Kidney epithelial cell (primary cell): Measurements from ENCODE around the gene LPIN1. TPM values are rescaled to one million over a fixed set of nuclear protein-coding genes. Genes with fewer than 3 reads are reported as not detected.
"Not testable (repeated sequence)": the region's sequence is repeated elsewhere in the genome, so short reads cannot be mapped to it uniquely, and the experiment has no call there.

Experiments
- DNase-seq: peaks from one replicate; pipeline ENCODE4 v3.0.0-alpha.2; 2010; ENCODE audit warnings: low read depth
- H3K27me3 ChIP-seq: 2 replicates; pipeline ENCODE4 v1.6.0; 2011; ENCODE audit warnings: low read length; ENCODE audit not compliant: control insufficient read depth, insufficient read depth
- H3K36me3 ChIP-seq: 2 replicates; pipeline ENCODE4 v1.5.1; 2011; ENCODE audit warnings: low read length; ENCODE audit not compliant: control insufficient read depth, insufficient read depth
- H3K4me3 ChIP-seq: 2 replicates; pipeline ENCODE4 v1.5.1; 2011; ENCODE audit warnings: low read depth, mild to moderate bottlenecking, control low read depth, low read length
- CTCF ChIP-seq: IDR thresholded peaks from 2 replicates; pipeline ENCODE4 v1.5.1; 2011; ENCODE audit warnings: mild to moderate bottlenecking, moderate library complexity, low read length, control low read depth, inconsistent platforms; ENCODE audit not compliant: insufficient read depth, poor library complexity, severe bottlenecking
- total RNA-seq: library from RNA; depleted of rRNA; stranded (reverse); fragments of >200 nt; gene quantifications from 2 replicates; pipeline ENCODE4 v1.2.3, GENCODE V29; 2015

Gene LPIN1
- total RNA-seq, 1 donor from 2014 or later: 23.6 TPM

DNA sequence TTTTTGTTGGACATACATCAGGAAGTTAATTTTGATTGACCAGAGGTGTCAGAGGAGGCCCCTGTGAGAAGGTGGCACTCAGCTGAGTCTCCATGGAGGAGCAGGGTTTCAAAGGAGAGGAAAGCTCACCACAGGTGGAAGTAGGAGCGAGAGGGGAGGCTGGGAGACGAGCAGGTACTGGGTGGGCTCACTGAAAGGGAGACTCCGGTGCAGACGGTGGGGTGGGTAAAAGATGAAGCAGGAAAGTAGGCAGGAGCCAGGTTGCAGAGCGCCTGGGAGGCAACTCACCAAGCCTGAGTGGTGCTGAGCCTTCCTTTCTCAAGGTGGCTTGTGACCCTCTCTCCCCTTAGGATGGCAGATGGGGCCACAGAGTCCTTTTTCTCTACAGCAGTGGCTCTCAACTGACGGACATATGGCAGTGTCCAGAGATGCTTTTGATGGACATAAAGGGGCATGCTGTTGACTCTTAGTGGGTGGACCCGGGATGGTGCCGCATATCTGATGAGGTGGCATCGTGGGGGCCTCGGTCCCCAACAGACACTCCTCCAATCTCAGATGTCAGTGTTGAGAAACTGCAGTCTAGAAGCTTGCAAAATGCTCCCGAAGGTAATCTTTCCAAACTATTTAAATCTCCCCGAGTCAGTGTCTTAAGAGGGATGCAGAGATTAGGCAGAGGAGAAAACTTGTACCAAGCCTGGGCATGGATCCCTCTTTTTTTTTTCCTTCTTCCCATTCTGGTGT lies 64.0 kb downstream of the LPIN1 start:
- no peak overlapping the region for H3K4me3 ChIP-seq
- TF ChIP-seq CTCF: no peak
- no peak for DNase-seq
- H3K27me3 ChIP-seq: no peaks in the 10 kb centered on the region
- H3K36me3 ChIP-seq: peaks cover 1% of the 10 kb centered on the region

GRCh38 chr2:11811036-11811654 lies 64.7 kb downstream of the LPIN1 start:
- TF ChIP-seq CTCF: no peak

DNA sequence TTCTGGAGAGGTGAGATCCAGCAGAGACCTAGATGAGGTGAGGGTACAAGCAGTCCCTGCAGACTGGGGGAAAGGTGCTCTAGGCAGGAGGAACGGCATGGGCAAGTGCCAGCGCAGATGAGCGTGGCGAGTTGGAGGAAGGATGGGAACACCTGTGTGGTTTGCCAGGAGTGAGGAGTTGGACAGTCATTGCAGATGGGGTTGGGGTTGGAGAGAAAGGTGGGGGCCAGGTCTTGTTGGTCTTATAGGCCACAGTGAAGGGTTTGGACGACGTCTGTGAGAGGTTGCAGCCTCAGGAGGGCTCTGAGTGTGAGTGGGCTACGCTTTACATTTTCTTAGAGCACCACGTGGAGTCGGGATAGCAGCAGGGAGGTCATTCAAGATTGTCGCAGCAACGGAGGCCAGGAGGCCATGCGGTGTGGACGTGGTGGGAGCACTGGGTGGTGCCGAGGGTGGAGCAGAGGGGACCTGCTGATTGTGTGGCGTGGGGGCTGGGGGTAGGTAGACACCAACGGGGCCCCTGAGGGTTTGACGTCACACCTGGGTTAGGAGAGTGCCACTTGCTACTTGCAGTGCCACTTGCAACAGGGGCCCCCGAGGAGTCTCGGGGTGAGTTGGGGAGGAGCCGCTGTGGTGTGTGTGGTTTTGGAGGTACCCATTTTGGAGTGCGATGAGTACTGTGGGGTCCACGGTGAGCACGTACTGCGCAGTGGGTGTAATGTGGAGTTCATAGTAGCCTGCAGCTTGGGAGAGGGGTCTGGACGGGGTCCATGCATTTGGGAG lies 66.2 kb downstream of the LPIN1 start:
- peaks cover 1% of the 10 kb centered on the region for H3K36me3 ChIP-seq
- DNase-seq: no peak
- TF ChIP-seq CTCF: no peak
- H3K4me3 ChIP-seq: no peak overlapping the region
- no peaks in the 10 kb centered on the region for H3K27me3 ChIP-seq

More at GRCh38 chr2:11811036-11811654, 64.7 kb downstream of the LPIN1 start:
- Histone ChIP-seq H3K27me3 (no peaks in the 10 kb centered on the region), H3K36me3 (peaks cover 1% of the 10 kb centered on the region), H3K4me3 (no peak overlapping the region)
- no peak for DNase-seq

DNA sequence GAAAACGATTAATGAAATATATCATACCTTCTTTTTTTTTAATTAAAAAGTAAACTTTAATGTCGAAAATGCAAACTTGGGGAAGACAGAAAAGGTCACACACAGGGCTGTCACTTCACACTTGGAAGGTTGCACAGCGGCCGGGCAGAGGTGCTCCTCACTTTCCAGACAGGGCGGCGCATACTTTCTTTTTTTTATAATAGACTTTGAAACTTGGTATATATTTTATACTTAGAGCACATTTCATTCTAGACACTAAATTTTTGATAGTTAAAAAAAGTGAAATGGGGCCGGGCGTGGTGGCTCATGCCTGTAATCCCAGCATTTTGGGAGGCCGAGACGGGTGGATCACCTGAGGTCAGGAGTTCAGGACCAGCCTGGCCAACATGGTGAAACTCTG lies 66.9 kb downstream of the LPIN1 start:
- DNase-seq, H3K27me3 ChIP-seq, H3K36me3 ChIP-seq, H3K4me3 ChIP-seq: not testable (repeated sequence)

GRCh38 chr2:11813951-11814350 lies 67.5 kb downstream of the LPIN1 start:
- Histone ChIP-seq H3K27me3 (no peaks in the 10 kb centered on the region), H3K4me3 (no peak overlapping the region), H3K36me3 (peaks cover 1% of the 10 kb centered on the region)
- TF ChIP-seq CTCF: no peak
- no peak for DNase-seq

- peaks cover 1% of the 10 kb centered on the region for H3K36me3 ChIP-seq
- no peak for DNase-seq
- TF ChIP-seq CTCF: no peak
- H3K4me3 ChIP-seq: no peak overlapping the region
- no peaks in the 10 kb centered on the region for H3K27me3 ChIP-seq
Observed at GRCh38 chr2:11814979-11815510, 68.6 kb downstream of the LPIN1 start.

GRCh38 chr2:11816935-11817334 lies 70.5 kb downstream of the LPIN1 start:
- not testable (repeated sequence) for H3K27me3 ChIP-seq, H3K36me3 ChIP-seq, H3K4me3 ChIP-seq, DNase-seq
